Measurements from ENCODE around the gene APPL2.

DNA sequence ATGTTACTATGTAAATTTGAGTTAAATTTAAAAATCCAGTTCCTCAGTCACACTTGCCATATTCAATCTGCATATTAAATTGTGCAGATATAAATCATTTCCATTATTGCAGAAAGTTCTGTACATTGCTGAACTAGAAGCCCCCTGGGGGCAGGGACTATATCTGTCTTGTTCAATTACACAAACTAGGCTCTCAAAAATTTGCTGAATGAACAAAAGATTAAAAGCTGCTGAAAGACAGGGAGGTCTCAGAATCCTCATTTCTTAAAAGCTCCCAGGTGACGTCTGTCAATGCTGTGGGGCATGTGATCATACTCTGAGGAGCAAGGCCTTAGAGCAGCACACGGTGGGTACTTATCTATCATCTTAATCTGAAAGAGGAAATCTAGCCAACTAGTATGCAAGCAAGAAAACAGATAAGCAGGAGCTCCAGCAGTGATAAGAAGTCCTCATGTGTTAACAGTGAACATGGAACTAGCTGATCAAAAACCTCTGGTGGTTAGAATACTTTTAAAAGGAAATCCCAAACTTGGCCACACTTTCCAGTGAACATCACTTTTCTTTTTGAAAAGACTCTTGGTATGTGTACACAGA lies 60.5 kb downstream of the APPL2 start:
- TF ChIP-seq, protein P1, sequence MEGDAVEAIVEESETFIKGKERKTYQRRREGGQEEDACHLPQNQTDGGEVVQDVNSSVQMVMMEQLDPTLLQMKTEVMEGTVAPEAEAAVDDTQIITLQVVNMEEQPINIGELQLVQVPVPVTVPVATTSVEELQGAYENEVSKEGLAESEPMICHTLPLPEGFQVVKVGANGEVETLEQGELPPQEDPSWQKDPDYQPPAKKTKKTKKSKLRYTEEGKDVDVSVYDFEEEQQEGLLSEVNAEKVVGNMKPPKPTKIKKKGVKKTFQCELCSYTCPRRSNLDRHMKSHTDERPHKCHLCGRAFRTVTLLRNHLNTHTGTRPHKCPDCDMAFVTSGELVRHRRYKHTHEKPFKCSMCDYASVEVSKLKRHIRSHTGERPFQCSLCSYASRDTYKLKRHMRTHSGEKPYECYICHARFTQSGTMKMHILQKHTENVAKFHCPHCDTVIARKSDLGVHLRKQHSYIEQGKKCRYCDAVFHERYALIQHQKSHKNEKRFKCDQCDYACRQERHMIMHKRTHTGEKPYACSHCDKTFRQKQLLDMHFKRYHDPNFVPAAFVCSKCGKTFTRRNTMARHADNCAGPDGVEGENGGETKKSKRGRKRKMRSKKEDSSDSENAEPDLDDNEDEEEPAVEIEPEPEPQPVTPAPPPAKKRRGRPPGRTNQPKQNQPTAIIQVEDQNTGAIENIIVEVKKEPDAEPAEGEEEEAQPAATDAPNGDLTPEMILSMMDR (IDR thresholded peaks at IDR 0.05), result no peak
- TF ChIP-seq POLR2A (IDR thresholded peaks at IDR 0.05), result no peak
- no peak for TF ChIP-seq EP300 (IDR thresholded peaks at IDR 0.05)

Measured in tibial nerve (tissue), 4 donors.